ENCODE data around the gene ATP13A5.

ATP13A5 gene

DNA sequence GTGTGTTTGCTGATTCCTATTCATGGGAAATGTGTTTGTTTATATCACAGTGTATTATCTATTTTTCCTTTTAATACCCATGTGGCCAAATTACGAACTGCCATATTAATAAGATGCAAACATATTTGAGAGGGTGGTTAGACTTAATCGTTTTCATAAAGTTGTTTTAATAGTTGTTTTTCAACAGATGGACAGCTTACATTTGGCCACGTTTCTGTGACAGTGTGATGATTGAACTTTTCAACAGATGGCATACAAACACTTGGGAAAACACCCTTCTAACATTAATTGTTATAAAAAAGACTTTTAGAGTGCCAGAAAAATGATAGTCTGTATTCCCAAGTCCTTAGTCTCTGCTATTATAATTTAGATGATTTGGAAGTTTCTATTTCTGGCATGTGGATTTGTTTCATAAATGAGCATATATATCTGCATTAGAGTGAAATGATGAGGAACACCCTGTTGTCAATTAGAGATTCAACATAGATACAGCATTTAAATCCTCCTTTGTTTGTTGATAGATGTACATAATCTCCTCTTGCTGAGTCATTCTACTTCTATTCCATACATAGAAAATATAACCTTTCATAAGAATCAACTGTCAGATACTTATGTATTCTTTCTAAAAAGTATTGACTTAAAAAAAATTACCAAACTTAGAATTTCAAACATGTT, 124.4 kb downstream of the ATP13A5 start:
- DNase-seq (ENCODE audit: low read depth) = no peak

DNA sequence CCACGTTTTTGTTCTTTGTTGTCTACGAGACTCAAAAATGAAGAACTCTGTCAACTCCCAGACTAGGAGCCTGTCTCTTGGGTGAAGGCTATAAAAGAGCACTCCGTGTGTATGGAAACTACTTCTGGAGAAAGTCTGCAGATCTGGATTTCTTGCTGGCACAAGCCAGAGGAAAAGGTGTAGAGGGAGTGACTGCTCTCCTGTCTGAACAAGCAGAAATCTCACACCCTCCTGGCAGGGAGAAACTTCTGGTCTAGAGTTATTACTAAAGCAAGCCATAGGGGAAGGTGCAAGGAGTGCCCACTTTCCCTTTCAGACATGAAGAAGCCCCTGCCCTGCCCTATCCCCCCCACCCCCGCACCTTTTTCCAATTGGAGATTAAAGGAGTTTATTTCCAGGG, 128.1 kb downstream of the ATP13A5 start:
- no peak for DNase-seq (ENCODE audit: low read depth)

DNA sequence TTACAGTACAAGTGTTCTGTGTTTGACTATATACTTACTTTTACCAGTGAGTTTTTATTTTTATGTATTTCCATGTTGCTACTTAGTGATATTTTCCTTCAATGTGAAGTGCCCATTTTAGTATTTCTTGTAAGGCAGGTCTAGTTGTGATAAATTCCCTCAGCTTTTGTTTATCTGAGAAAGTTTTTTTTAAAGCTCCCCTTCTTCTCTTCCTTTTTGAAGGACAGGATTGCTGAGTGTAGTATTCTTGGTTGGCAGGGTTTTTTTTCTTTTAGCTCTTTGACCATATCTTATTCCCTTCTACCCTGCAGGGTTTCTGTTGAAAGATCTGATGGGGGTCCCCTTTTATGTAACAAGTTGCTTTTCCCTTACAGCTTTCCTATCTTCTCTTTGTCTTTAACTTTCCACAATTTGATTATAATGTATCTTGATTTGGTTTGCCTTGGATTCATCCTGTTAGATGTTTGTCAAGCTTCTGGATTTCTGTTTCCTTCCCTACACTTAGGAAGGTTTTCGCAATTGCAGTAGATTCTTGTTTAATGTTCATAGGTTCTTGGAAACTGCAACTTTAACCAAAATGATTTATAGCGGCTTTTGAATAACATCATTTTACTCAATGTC, 129.6 kb downstream of the ATP13A5 start:
- DNase-seq (ENCODE audit: low read depth) = no peak

DNA sequence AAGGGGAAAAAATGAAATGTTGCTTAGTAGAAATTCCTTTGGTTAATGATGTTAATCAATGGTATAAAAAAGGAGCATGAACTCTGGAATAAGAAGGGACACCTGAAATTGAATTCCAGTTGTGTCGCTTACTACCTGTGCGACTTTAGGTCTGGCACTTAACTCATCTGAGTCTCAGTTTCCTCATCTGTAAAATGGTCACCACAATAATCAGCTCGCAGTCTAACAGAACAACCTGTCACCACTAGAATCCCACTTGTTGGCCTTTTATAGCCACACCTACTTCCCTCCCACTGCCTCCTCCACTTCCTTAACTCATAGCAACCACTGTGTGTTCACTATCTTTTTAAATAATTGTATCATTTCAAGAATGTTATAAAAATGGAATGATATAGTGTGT, 135.0 kb downstream of the ATP13A5 start:
- no peak for DNase-seq (ENCODE audit: low read depth)

DNA sequence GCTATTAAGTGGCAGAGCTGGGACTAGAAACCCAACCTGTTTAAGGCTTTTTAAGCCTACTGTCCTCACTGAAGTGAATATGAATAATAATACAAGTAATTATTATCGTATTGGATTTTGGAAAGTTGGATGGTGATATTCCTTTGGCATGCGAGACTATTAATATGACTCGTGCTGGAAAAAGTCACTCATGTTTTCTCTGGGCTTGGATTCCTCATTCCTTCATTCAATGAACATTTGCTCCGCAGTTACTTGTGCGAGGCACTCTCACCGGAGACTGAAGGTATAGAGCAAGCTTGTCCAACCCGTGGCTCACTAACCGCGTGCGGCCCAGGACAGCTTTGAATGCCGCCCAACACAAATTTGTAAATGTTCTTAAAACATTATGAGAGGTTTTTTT, 136.8 kb downstream of the ATP13A5 start:
- no peak for DNase-seq (ENCODE audit: low read depth)

DNA sequence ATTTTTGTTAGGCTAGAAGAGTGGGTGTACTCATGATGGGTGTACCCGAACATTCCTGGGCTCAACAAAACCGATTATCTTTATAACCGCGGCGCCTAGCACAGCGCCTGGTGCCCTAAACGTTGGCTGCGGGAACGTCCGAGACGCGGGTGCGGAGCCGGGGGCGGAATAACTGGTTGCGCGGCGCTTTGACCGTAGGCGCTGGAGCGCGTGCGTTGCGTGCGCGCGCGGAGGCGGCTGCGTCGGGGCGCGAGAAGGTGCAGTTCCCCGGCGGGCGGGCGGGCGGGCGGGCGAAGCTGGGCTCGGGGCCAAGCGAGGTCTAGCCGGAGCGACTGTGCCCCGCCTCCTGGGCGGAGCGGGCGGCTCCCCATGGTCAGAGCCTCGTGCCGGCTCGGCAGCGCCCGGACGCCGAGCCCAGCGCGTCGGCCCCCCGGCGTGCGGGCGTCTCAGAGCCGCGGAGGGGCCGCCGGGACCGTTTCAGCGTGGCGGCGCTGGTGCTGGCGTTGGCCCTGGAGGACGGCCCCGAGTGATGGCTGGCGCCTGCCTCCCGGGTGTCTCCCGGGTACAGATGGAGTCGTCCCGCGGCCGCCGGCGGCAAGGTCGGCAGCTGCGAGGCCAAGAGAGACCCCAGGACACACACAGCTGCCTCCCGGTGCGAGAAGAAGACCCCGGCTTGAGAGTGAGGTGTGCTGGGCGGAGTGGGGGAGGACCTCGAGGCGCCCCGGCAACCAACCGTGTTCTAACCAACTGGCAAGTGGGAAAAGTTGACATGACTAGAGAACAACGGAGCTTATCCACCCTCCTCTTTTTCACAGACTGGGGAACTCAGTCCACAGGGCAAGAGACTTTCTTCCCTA, 137.5 kb downstream of the ATP13A5 start, which contains the start of gene PLAAT1:
Gene PLAAT1 (plus strand): TSS at position 373 of the 857 bp plus-strand sequence. CDS start 14,429 bp downstream, outside the sequence.
- DNase-seq (ENCODE audit: low read depth) = no peak

DNA sequence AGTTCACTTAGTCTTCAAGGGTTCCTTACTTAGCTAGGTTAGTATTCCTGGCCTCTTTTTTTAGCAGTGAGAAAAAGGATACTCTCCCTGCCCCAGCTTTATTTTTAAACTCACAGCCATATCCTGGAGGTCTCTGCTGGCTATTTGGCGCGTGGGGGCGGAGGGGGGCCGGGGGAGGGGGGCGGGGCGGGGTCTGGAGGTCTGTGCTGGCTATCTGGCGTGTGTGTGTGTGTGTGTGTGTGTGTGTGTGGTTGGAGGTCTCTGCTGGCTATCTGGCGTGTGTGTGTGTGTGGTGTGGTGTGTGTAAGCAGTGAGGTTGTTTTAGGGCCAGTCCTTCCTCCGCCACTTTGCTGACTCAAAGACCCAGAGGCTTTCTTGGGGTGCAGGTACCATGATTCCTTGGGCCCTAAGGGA, 138.1 kb downstream of the ATP13A5 start:
- DNase-seq (ENCODE audit: low read depth) = no peak

DNA sequence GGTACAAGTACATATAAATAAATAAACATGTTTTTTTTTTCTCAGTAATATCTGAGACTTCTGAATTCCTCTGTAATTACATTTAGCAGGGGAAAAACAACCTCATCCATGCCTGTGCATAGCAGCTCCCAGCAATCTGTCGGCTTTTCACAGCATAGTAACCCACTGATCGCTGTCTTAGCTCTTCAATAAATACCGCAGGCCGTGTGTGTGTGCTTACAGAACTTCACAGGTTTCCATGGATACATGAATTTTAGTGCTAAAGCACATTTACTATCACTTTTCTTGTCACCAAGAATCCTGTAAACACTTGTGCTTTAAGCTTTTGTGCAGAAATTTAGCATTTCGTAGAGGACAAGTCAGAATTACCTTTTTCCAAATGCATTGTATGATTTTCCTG, 141.5 kb downstream of the ATP13A5 start:
- no peak for DNase-seq (ENCODE audit: low read depth)

DNA sequence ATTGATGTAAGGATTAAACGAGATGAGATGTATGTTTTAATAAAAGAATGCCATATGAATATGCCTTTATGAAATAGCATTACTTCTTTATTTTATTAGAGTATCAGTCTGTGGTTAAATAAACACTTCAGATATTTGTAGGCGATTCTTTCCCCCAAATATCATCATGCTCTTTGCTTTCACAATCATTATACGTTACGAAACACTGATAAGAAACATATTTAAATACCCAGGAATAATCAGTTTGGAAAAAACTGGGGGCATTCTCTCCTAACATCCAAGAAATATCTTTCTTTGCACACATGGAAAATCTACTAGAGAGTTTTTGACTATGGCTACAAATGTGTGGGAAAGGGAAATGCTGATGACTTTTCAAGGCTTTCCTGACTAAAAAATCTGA, 142.0 kb downstream of the ATP13A5 start:
- no peak for DNase-seq (ENCODE audit: low read depth)

DNA sequence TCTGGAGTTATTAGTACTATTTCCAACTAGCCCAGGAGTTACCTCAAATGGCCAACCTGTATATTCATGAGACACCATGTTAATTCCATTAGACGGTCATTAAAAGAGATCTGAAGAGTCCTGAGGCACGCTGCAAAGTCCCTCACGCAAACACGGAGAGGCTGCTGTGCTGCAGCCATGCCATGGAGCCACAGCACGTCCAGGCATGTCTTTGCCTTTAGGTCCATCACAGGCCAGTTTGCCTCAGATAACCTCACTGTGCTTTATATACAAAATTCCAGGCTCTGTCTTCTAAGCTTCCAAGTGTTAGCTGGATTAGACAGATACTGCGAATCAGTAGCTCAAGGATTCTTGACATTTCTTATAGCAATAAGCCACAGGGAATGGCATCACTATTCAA, 147.4 kb downstream of the ATP13A5 start:
- no peak for DNase-seq (ENCODE audit: low read depth)

DNA sequence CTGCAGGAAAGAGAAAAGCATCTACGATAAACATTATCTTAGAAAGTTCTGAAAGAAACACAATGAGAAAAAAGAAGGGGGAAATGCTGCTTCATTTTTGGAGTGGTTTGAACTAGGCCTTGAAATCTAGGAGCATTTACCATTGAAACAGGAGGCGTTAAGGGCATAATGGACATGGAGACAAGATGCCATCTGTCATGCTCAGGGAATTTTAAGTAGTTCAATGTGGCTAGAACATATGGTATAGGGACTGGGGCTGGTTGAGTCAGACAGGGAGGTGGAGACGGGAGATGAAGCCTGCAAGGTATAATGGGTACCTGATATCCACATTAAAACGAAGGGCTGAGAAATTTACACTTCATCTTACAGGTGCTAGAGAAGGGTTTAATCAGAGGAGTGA, 147.9 kb downstream of the ATP13A5 start:
- no peak for DNase-seq (ENCODE audit: low read depth)

DNA sequence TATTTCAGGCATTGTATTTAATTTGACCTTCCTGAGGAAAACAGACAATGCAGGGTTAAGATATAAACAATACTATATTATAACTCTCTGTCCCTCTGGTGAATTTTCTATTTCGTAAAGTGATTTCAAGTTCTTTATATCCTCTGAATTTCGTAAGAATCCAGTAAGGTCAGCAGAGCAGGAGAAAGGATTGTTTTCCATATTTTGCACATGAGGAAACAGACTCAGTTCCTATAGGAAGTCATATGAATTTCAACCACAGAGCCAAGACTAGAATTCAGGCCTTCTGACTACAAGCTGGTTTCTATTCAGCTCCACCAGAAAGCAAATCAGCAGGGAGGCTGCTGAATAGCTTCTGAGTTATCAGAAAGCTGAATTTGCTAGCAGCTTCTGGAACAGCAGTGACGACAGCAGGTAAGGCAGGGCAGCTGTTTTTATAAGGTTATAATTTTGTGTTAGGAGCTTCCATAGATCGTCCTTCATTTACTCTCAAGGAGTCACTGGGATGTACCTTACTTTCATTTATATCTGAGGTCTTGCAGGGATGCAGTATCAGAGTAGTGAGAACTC, 148.6 kb downstream of the ATP13A5 start:
- no peak for DNase-seq (ENCODE audit: low read depth)

DNA sequence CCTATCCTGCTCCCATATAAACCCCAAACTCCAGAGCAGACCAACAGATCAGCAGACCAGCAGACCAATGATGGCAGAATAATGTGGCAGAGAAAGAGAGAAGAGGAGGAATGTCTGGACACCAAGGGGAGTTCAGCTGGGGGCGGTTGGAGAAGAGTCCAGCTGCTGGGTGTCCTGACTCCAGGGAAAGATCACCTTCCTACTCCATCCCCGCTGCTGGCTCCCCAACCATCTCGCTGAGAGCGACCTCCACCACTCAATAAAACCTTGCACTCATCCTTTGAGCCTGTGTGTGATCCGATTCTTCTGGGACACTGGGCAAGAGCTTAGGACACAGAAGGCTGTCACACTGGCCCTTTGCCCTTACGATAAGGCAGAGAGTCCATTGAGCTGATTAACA, 150.3 kb downstream of the ATP13A5 start:
- DNase-seq (ENCODE audit: low read depth) = no peak

DNA sequence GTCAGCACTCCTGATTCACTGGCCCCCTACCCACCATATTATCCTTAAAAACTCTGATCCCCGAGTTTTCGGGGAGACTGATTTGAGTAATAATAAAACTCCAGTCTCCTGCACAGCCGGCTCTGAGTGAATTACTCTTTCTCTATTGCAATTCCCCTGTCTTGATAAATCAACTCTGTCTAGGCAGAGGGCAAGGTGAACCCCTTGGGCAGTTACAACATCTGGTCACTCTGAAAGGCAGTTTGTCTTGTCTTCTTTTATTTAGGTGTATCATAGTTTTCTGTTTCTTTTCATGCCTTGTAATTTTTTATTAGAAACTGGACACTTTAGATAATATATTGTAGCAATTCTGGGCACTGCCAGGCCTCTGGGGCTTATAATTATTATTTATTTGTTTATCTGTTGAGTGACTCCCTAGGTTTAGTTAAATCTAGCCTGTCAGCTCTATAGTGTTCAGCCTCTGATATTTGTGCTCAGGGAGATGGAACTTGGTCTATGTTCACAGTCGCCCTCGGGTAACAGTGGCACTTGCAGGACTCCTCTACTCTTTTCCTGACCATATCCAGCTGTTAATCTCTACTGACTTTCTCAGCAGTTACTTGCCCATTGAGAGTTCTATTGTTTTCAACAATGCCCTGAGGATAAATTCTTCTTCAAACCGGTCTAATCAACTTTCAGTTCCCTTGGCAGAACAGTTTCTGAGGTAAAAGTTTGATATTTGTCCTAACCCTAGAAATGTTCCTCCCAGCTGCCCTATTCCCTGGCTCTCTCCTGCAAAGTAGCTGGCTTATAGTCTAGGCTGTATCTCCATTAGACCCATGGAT, 153.0 kb downstream of the ATP13A5 start:
- DNase-seq (ENCODE audit: low read depth) = no peak
